ENCODE results near the gene TM9SF1. TPM values are rescaled to one million over a fixed set of nuclear protein-coding genes. Genes with fewer than 3 reads are reported as not detected.

TM9SF1 gene
- total RNA-seq, 5 donors from 2014 or later (not counting 1 experiment from before 2014, with no cell fraction given): 19.0 to 29.5 (median 21.8) TPM

Other genes starting within 250 kb of the TM9SF1 start
- gene DHRS4, start 241.7 kb downstream of the TM9SF1 start, total RNA-seq: 10 to 100 TPM; 11.1 to 21.4 (median 17.5) TPM
- gene DHRS4L2, start 206.5 kb downstream of the TM9SF1 start, total RNA-seq: 10 to 100 TPM; 14.0 to 21.9 (median 16.4) TPM
- gene CARMIL3, start 143.4 kb downstream of the TM9SF1 start, total RNA-seq: 1 to 10 TPM in 1 of 5 donors, under 1 TPM in 4; 0.38 to 1.9 (median 0.59) TPM
- gene CPNE6, start 123.9 kb downstream of the TM9SF1 start, total RNA-seq: not detected
- 10 to 100 TPM; 11.8 to 35.5 (median 29.4) TPM for gene PCK2, start 101.1 kb downstream of the TM9SF1 start, total RNA-seq
- 10 to 100 TPM; 78.5 to 94.1 (median 89.6) TPM for gene DCAF11, start 80.7 kb downstream of the TM9SF1 start, total RNA-seq
- 1 to 10 TPM; 1.9 to 3.7 (median 3.4) TPM for gene NRL, start 80.5 kb downstream of the TM9SF1 start, total RNA-seq
- gene FITM1, start 64.8 kb downstream of the TM9SF1 start, total RNA-seq: 1 to 10 TPM; 2.5 to 3.5 (median 3.2) TPM
- 100 to 1,000 TPM; 221 to 291 (median 259) TPM for gene PSME1, start 59.2 kb downstream of the TM9SF1 start, total RNA-seq
- 10 to 100 TPM in 3 of 5 donors, 1 to 10 TPM in 2; 9.3 to 29.8 (median 20.8) TPM for gene EMC9, start 53.9 kb downstream of the TM9SF1 start, total RNA-seq
- gene PSME2, start 48.8 kb downstream of the TM9SF1 start, total RNA-seq: 100 to 1,000 TPM; 130 to 192 (median 159) TPM
- 100 to 1,000 TPM in 3 of 5 donors, 10 to 100 TPM in 2; 67.7 to 131 (median 100) TPM for gene RNF31, start 47.9 kb downstream of the TM9SF1 start, total RNA-seq
- 100 to 1,000 TPM; 201 to 285 (median 215) TPM for gene IRF9, start 34.2 kb downstream of the TM9SF1 start, total RNA-seq
- 10 to 100 TPM; 32.4 to 82.5 (median 41.5) TPM for gene REC8, start 23.4 kb downstream of the TM9SF1 start, total RNA-seq
- gene IPO4, start 6.6 kb downstream of the TM9SF1 start, total RNA-seq: 10 to 100 TPM; 34.4 to 53.4 (median 39.6) TPM
- gene TSSK4, start 10.3 kb upstream of the TM9SF1 start, total RNA-seq: 1 to 10 TPM in 2 of 5 donors, under 1 TPM in 3; 0.35 to 1.4 (median 0.44) TPM
- 10 to 100 TPM; 81.9 to 99.6 (median 92.8) TPM for gene CHMP4A, start 18.0 kb upstream of the TM9SF1 start, total RNA-seq
- gene MDP1, start 20.6 kb upstream of the TM9SF1 start, total RNA-seq: 10 to 100 TPM in 3 of 5 donors, 1 to 10 TPM in 2; 7.2 to 17.5 (median 12.1) TPM
- gene NEDD8, start 36.9 kb upstream of the TM9SF1 start, total RNA-seq: 100 to 1,000 TPM in 4 of 5 donors, 10 to 100 TPM in 1; 92.1 to 107 (median 101) TPM
- 10 to 100 TPM; 53.8 to 81.2 (median 64.0) TPM for gene GMPR2, start 37.5 kb upstream of the TM9SF1 start, total RNA-seq
- 100 to 1,000 TPM; 119 to 160 (median 139) TPM for gene TINF2, start 47.2 kb upstream of the TM9SF1 start, total RNA-seq
- 10 to 100 TPM in 2 of 5 donors, 1 to 10 TPM in 3; 4.9 to 13.5 (median 9.4) TPM for gene TGM1, start 67.7 kb upstream of the TM9SF1 start, total RNA-seq
- 10 to 100 TPM; 49.3 to 66.5 (median 62.4) TPM for gene RABGGTA, start 76.2 kb upstream of the TM9SF1 start, total RNA-seq
- gene DHRS1, start 104.3 kb upstream of the TM9SF1 start, total RNA-seq: 10 to 100 TPM; 34.2 to 47.6 (median 39.1) TPM
- gene NOP9, start 104.4 kb upstream of the TM9SF1 start, total RNA-seq: 10 to 100 TPM; 29.7 to 33.2 (median 30.8) TPM
- 10 to 100 TPM; 13.0 to 22.8 (median 20.8) TPM for gene CIDEB, start 112.5 kb upstream of the TM9SF1 start, total RNA-seq
- 10 to 100 TPM; 18.6 to 25.2 (median 20.3) TPM for gene LTB4R2, start 114.7 kb upstream of the TM9SF1 start, total RNA-seq
- 10 to 100 TPM; 17.0 to 29.0 (median 18.0) TPM for gene LTB4R, start 116.1 kb upstream of the TM9SF1 start, total RNA-seq
- 10 to 100 TPM in 1 of 5 donors, 1 to 10 TPM in 4; 7.8 to 10.4 (median 8.5) TPM for gene ADCY4, start 139.6 kb upstream of the TM9SF1 start, total RNA-seq
- 10 to 100 TPM; 26.2 to 68.3 (median 59.2) TPM for gene RIPK3, start 144.6 kb upstream of the TM9SF1 start, total RNA-seq
- under 1 TPM in 4 of 5 donors, not detected in 1; 0.16 to 0.82 (median 0.39) TPM for gene NFATC4, start 172.7 kb upstream of the TM9SF1 start, total RNA-seq
- gene NYNRIN, start 203.6 kb upstream of the TM9SF1 start, total RNA-seq: under 1 TPM; 0.28 to 0.95 (median 0.61) TPM
- 10 to 100 TPM in 1 of 5 donors, 1 to 10 TPM in 4; 3.9 to 13.5 (median 5.0) TPM for gene CBLN3, start 234.2 kb upstream of the TM9SF1 start, total RNA-seq
- gene KHNYN, start 234.5 kb upstream of the TM9SF1 start, total RNA-seq: 100 to 1,000 TPM; 126 to 166 (median 146) TPM
- gene SDR39U1, start 247.3 kb upstream of the TM9SF1 start, total RNA-seq: 100 to 1,000 TPM in 3 of 5 donors, 10 to 100 TPM in 2; 79.6 to 154 (median 109) TPM

Measured in T-cell (primary cell).